ENCODE data around the gene KRTAP10-9.
"Not testable (repeated sequence)": the region's sequence is repeated elsewhere in the genome, so short reads cannot be mapped to it uniquely, and the experiment has no call there.

GRCh38 chr21:44627181-44627822, 409 bp downstream of the KRTAP10-9 start:
- not testable (repeated sequence) for TF ChIP-seq CTCF (conservative IDR thresholded peaks at IDR 0.05 in 1 of 2, IDR thresholded peaks at IDR 0.05 in 1 of 2; ENCODE audit: low read depth in 1 of 2, low read length in 2 of 2); EZH2 (IDR thresholded peaks at IDR 0.05; ENCODE audit: low read length, missing control alignments)

Data from fibroblast of lung (primary cell).